H1 (cell line): Measurements from ENCODE around the gene SNED1. TPM values are rescaled to one million over a fixed set of nuclear protein-coding genes. Genes with fewer than 3 reads are reported as not detected.

Source experiments
- CTCF ChIA-PET: fragments of 300-600 bp; sonication (Branson Sonifier 250); formaldehyde crosslinking; loops from one replicate; lab custom pipeline; 2021; ENCODE audit not compliant: partially characterized antibody; lab: Charles Lee
- POLR2A ChIA-PET: fragments of 300-600 bp; sonication (Branson Sonifier 250); formaldehyde crosslinking; loops from one replicate; lab custom pipeline; 2021; ENCODE audit warnings: inconsistent platforms; ENCODE audit not compliant: partially characterized antibody; lab: Charles Lee
- DNase-seq, 2 experiments: peaks; one replicate each; pipeline versions ENCODE4 v3.0.0 to v3.0.0-alpha.2; 2010 to 2022; ENCODE audit warnings: low spot score in 2 of 2, low read depth in 1 of 2, mixed read lengths in 1 of 2
- FAIRE-seq: peaks from 2 replicates; lab custom pipeline; 2011; peaks lifted over from hg19 to GRCh38; lab: Jason Lieb, UNC
- H2AFZ ChIP-seq: 2 replicates; pipeline ENCODE4 v1.8.1; 2012; ENCODE audit warnings: low read length, inconsistent platforms
- H2AK5ac ChIP-seq: 2 replicates; pipeline ENCODE4 v1.6.1; 2013; ENCODE audit warnings: low read depth, low read length
- H2BK120ac ChIP-seq: replicated peaks from 2 replicates; pipeline ENCODE3; 2013; ENCODE audit warnings: low read depth, low read length, inconsistent platforms
- H2BK12ac ChIP-seq: 2 replicates; pipeline ENCODE4 v1.6.1; 2013; ENCODE audit warnings: low read depth, low read length
- H2BK15ac ChIP-seq: 2 replicates; pipeline ENCODE4 v1.6.1; 2013; ENCODE audit warnings: low read length
- H2BK20ac ChIP-seq: 2 replicates; pipeline ENCODE4 v1.6.1; 2013; ENCODE audit warnings: low read length
- H2BK5ac ChIP-seq: 2 replicates; pipeline ENCODE4 v1.6.1; 2013; ENCODE audit warnings: low read depth, low read length
- H3K14ac ChIP-seq: 2 replicates; pipeline ENCODE4 v1.6.1; 2013; ENCODE audit warnings: inconsistent platforms; ENCODE audit not compliant: insufficient read length
- H3K18ac ChIP-seq: 2 replicates; pipeline ENCODE4 v1.6.1; 2013; ENCODE audit warnings: low read length; ENCODE audit errors: extremely low read depth
- H3K23ac ChIP-seq: 2 replicates; pipeline ENCODE4 v1.6.1; 2013; ENCODE audit warnings: inconsistent platforms; ENCODE audit not compliant: insufficient read length
- H3K23me2 ChIP-seq: 2 replicates; pipeline ENCODE4 v1.6.1; 2013; ENCODE audit warnings: low read depth, low read length
- H3K27ac ChIP-seq: 2 replicates; pipeline ENCODE4 v1.6.1; 2011; ENCODE audit warnings: low read depth, low read length, inconsistent platforms
- H3K27me3 ChIP-seq, 4 experiments: replicated peaks in 1 of 4; 1 replicate in 1 of 4; 2 replicates in 3 of 4; pipeline versions ENCODE4 v1.6.1 to v1.8.1; 2011 to 2013; ENCODE audit warnings: low read length in 3 of 4, mild to moderate bottlenecking in 3 of 4, inconsistent platforms in 2 of 4, mixed read lengths in 2 of 4, moderate library complexity in 1 of 4; ENCODE audit not compliant: control insufficient read depth in 3 of 4, insufficient read depth in 3 of 4; ENCODE audit errors: extremely low read depth in 1 of 4
- H3K36me3 ChIP-seq, 4 experiments: 2 replicates each; pipeline versions ENCODE4 v1.6.1 to v1.8.1; 2011 to 2013; ENCODE audit warnings: mild to moderate bottlenecking in 4 of 4, low read length in 3 of 4, moderate library complexity in 2 of 4, control low read depth in 1 of 4, inconsistent platforms in 1 of 4; ENCODE audit not compliant: insufficient read depth in 4 of 4, control insufficient read depth in 2 of 4
- H3K4ac ChIP-seq: replicated peaks from 2 replicates; pipeline ENCODE3; 2013; ENCODE audit warnings: low read length, low read depth, mixed read lengths, inconsistent platforms; ENCODE audit not compliant: insufficient read length
- H3K4me1 ChIP-seq, 4 experiments: replicated peaks in 1 of 4; 1 replicate in 1 of 4; 2 replicates in 3 of 4; pipeline versions ENCODE4 v1.6.1 to v1.8.1; 2011 to 2013; ENCODE audit warnings: low read length in 3 of 4, inconsistent platforms in 2 of 4, mixed read lengths in 1 of 4; ENCODE audit not compliant: insufficient read depth in 4 of 4, control insufficient read depth in 3 of 4
- H3K4me2 ChIP-seq, 2 experiments: 2 replicates each; pipeline versions ENCODE4 v1.6.1 to v1.8.1; 2011 to 2013; ENCODE audit warnings: low read depth in 2 of 2, low read length in 2 of 2, control low read depth in 1 of 2, inconsistent platforms in 1 of 2, mild to moderate bottlenecking in 1 of 2; ENCODE audit not compliant: insufficient read depth in 1 of 2
- H3K4me3 ChIP-seq, 4 experiments: fragments of 200-600, 300-600 bp in 1 of 4; sonication (generic), shearing (Covaris generic), sonication (Bioruptor Twin) in 1 of 4; 2 replicates each; pipeline versions ENCODE4 v1.5.1 to v1.8.1; 2011 to 2016; ENCODE audit warnings: low read length in 4 of 4, low read depth in 3 of 4, control low read depth in 2 of 4, inconsistent platforms in 2 of 4, mild to moderate bottlenecking in 2 of 4, mixed read lengths in 1 of 4, moderate library complexity in 1 of 4; ENCODE audit not compliant: insufficient read depth in 2 of 4; ENCODE audit errors: extremely low read depth in 1 of 4
- H3K56ac ChIP-seq: replicated peaks from 2 replicates; pipeline ENCODE3; 2013; ENCODE audit warnings: low read depth, mild to moderate bottlenecking, mixed read lengths, low read length, inconsistent platforms; ENCODE audit not compliant: insufficient read length
- H3K79me1 ChIP-seq: 2 replicates; pipeline ENCODE4 v1.6.1; 2013; ENCODE audit warnings: low read depth, low read length, control low read depth
- H3K79me2 ChIP-seq, 2 experiments: 2 replicates each; pipeline versions ENCODE4 v1.6.1 to v1.8.1; 2012 to 2013; ENCODE audit warnings: low read length in 2 of 2, mild to moderate bottlenecking in 2 of 2, inconsistent platforms in 1 of 2; ENCODE audit not compliant: insufficient read depth in 2 of 2, control insufficient read depth in 1 of 2
- H3K9ac ChIP-seq, 4 experiments: replicated peaks in 1 of 4; 1 replicate in 1 of 4; 2 replicates in 3 of 4; pipeline versions ENCODE4 v1.6.1 to v1.8.1; 2011 to 2013; ENCODE audit warnings: low read depth in 3 of 4, low read length in 3 of 4, control low read depth in 2 of 4, mild to moderate bottlenecking in 2 of 4, moderate library complexity in 2 of 4, inconsistent platforms in 1 of 4; ENCODE audit errors: extremely low read depth in 1 of 4
- H3K9me3 ChIP-seq, 2 experiments: 2 replicates each; pipeline versions ENCODE4 v1.6.1 to v1.8.1; 2012 to 2013; ENCODE audit warnings: mild to moderate bottlenecking in 2 of 2, moderate library complexity in 2 of 2, control low read depth in 1 of 2, inconsistent platforms in 1 of 2, low read depth in 1 of 2, low read length in 1 of 2, mixed read lengths in 1 of 2; ENCODE audit not compliant: insufficient read depth in 2 of 2
- H4K20me1 ChIP-seq, 2 experiments: replicated peaks in 1 of 2; 2 replicates each; pipeline versions ENCODE3 to v1.8.1; 2011 to 2013; ENCODE audit warnings: inconsistent platforms in 2 of 2, low read length in 2 of 2, mild to moderate bottlenecking in 1 of 2; ENCODE audit not compliant: insufficient read depth in 2 of 2, control insufficient read depth in 1 of 2
- H4K5ac ChIP-seq: 2 replicates; pipeline ENCODE4 v1.6.1; 2013; ENCODE audit warnings: low read length, low read depth, mixed read lengths, inconsistent platforms; ENCODE audit not compliant: insufficient read length
- H4K8ac ChIP-seq: 2 replicates; pipeline ENCODE4 v1.8.0; 2013; ENCODE audit warnings: mild to moderate bottlenecking, moderate library complexity, low read length, inconsistent platforms; ENCODE audit not compliant: insufficient read depth; ENCODE audit errors: extremely low read depth
- H4K91ac ChIP-seq: replicated peaks from 2 replicates; pipeline ENCODE3; 2013; ENCODE audit warnings: low read length, mixed read lengths, inconsistent platforms; ENCODE audit not compliant: insufficient read length
- BCL11A ChIP-seq, 2 experiments: IDR thresholded peaks; one replicate each; pipeline ENCODE4 v1.6.1; 2011; ENCODE audit warnings: low read depth in 2 of 2, low read length in 2 of 2, mild to moderate bottlenecking in 2 of 2
- BRCA1 ChIP-seq: IDR thresholded peaks from 2 replicates; pipeline ENCODE4 v1.6.1; 2012; ENCODE audit warnings: low read depth, low read length, improper control_type of control experiment
- CTBP2 ChIP-seq: IDR thresholded peaks from 2 replicates; pipeline ENCODE4 v1.7.0; 2011; ENCODE audit warnings: borderline replicate concordance, mild to moderate bottlenecking, moderate library complexity, mixed read lengths, low read length; ENCODE audit not compliant: insufficient read depth, insufficient read length
- FOSL1 ChIP-seq: IDR thresholded peaks from 2 replicates; pipeline ENCODE4 v1.6.1; 2011; ENCODE audit warnings: mild to moderate bottlenecking, low read depth, low read length, moderate library complexity; ENCODE audit not compliant: insufficient read depth
- HDAC2 ChIP-seq, 2 experiments: fragments of 300-600 bp in 1 of 2; sonication (generic) in 1 of 2; IDR thresholded peaks; 2 replicates each; pipeline ENCODE4 v1.6.1; 2011 to 2012; ENCODE audit warnings: low read depth in 2 of 2, low read length in 2 of 2, mild to moderate bottlenecking in 2 of 2, moderate library complexity in 2 of 2, borderline replicate concordance in 1 of 2, inconsistent platforms in 1 of 2
- HDAC6 ChIP-seq: IDR thresholded peaks from one replicate; pipeline ENCODE4 v1.7.1; 2012; ENCODE audit warnings: low read depth, mild to moderate bottlenecking, inconsistent platforms, low read length, moderate library complexity
- PHF8 ChIP-seq: fragments of 200-600 bp; sonication (generic); conservative IDR thresholded peaks from 2 replicates; pipeline ENCODE4 v1.7.1; 2012; ENCODE audit warnings: low read depth, mild to moderate bottlenecking, inconsistent platforms, low read length, moderate library complexity
- POU5F1 ChIP-seq: IDR thresholded peaks from 2 replicates; pipeline ENCODE4 v1.6.1; 2011; ENCODE audit warnings: low read depth, mild to moderate bottlenecking, low read length, moderate library complexity
- RFX5 ChIP-seq: IDR thresholded peaks from 2 replicates; pipeline ENCODE4 v1.6.1; 2011; ENCODE audit warnings: low read depth, low read length, improper control_type of control experiment, borderline replicate concordance
- RNF2 ChIP-seq: fragments of 200-900, 300-1000 bp; sonication (generic); IDR thresholded peaks from 2 replicates; pipeline ENCODE4 v1.7.1; 2016; ENCODE audit warnings: borderline replicate concordance, low read depth, mild to moderate bottlenecking, antibody characterized with exemption, low read length; ENCODE audit not compliant: poor library complexity, severe bottlenecking; ENCODE audit errors: missing control alignments
- SP4 ChIP-seq: IDR thresholded peaks from 2 replicates; pipeline ENCODE4 v1.6.1; 2012; ENCODE audit warnings: low read length, inconsistent platforms
- YY1 ChIP-seq: IDR thresholded peaks from 2 replicates; pipeline ENCODE4 v1.6.1; 2011; ENCODE audit warnings: low read depth, mild to moderate bottlenecking, low read length
- WGBS, 2 experiments: shearing (Covaris generic) in 1 of 2; methylation state at CpG; one replicate each; pipeline versions ENCODE4 v1.1.6 to v1.1.7; 2013 to 2015; ENCODE audit warnings: low lambda C conversion rate in 2 of 2, mixed read lengths in 2 of 2, inconsistent platforms in 1 of 2, low coverage in 1 of 2, missing lambda C conversion rate in 1 of 2; ENCODE audit not compliant: insufficient replicate concordance in 2 of 2, insufficient coverage in 1 of 2, insufficient read length in 1 of 2; ENCODE audit errors: extremely low coverage in 1 of 2, missing lambda C conversion rate in 1 of 2; 5-methylcytosine and 5-hydroxymethylcytosine counted together
- polyA plus RNA-seq, 7 experiments: library from polyadenylated mRNA; depleted of rRNA in 3 of 7; stranded (reverse) in 5 of 7; unstranded in 2 of 7; fragments of >200 nt in 5 of 7; fragments of 200-250 nt in 2 of 7; gene quantifications; 1 replicate in 5 of 7; 2 replicates in 1 of 7; 4 replicates in 1 of 7; pipeline versions ENCODE4 v1.2.1 to v1.2.3, GENCODE V29; 2011 to 2013; ENCODE audit warnings: missing spikeins in 2 of 7, mixed read lengths in 2 of 7
- total RNA-seq: library from RNA; stranded (reverse); fragmentation: NEBNext Ultra II Directional; extraction: Animal tissue kit (Norgen Biotek cat#: 25700); gene quantifications from 2 replicates; pipeline ENCODE4 v1.2.1, GENCODE V29; 2021

The SNED1 gene
- total and polyA plus RNA-seq, 2 of the 8 experiments (the other 6 are each of a cell fraction or from before 2014, with no cell fraction given): 1.9 TPM

- no peaks in the 10 kb centered on the region for H3K79me1 ChIP-seq
- no peak for FAIRE-seq
- H2AK5ac ChIP-seq: no peak overlapping the region
- H3K4ac ChIP-seq: no peak overlapping the region
- H2BK20ac ChIP-seq: no peak overlapping the region
- no peak overlapping the region for H4K5ac ChIP-seq
- no peaks in the 10 kb centered on the region; a peak in 1 of 7 replicates for H3K4me1 ChIP-seq
- no peaks in the 10 kb centered on the region for H3K36me3 ChIP-seq
- no peak overlapping the region for H3K23ac ChIP-seq
- no peak overlapping the region for H2BK5ac ChIP-seq
- H3K9me3 ChIP-seq: peaks cover 0 to 2% of the 10 kb centered on the region in 2 experiments; a peak in 2 of 4 replicates
- WGBS, 2 experiments: 96% methylated on average over 13 of the region's 13 CpGs; no CpG with 5 or more reads in 1 of the 2 experiments
- H3K14ac ChIP-seq: no peak overlapping the region
- H3K79me2 ChIP-seq: no peaks in the 10 kb centered on the region
- H2BK120ac ChIP-seq: no peak overlapping the region
- no peak overlapping the region for H3K4me2 ChIP-seq
- ChIA-PET CTCF (interaction anchor here (0.7 to 1.0 kb wide), 2 partner anchors 60 to 177 kb away, joined by 3 to 4 read pairs; no protein-coding TSS in a partner anchor), POLR2A (interaction anchor here (0.5 to 2.6 kb wide), 2 partner anchors 8 to 664 kb away, joined by 3 to 9 read pairs; no protein-coding TSS in a partner anchor)
- no peak overlapping the region for H3K9ac ChIP-seq
- no peaks in the 10 kb centered on the region for H3K23me2 ChIP-seq
- no peak overlapping the region for H2AFZ ChIP-seq
- no peak overlapping the region for H2BK15ac ChIP-seq
- no peaks in the 10 kb centered on the region for H3K27me3 ChIP-seq
- no peak overlapping the region for H4K91ac ChIP-seq
- no peak overlapping the region for H3K18ac ChIP-seq
- H3K27ac ChIP-seq: no peak overlapping the region
- H2BK12ac ChIP-seq: no peak overlapping the region
- no peak for DNase-seq
- H3K4me3 ChIP-seq: no peak overlapping the region
- no peaks in the 10 kb centered on the region for H4K20me1 ChIP-seq
- no peak overlapping the region for H4K8ac ChIP-seq
- H3K56ac ChIP-seq: no peak overlapping the region
- TF ChIP-seq CTBP2 (no peak), FOSL1 (no peak), BRCA1 (no peak), RNF2 (no peak), SP4 (no peak), BCL11A (IDR thresholded peaks at IDR 0.05; ENCODE audit: low read depth in 2 of 2, low read length in 2 of 2) (no peak), POU5F1 (no peak), PHF8 (no peak), RFX5 (no peak), HDAC2 (IDR thresholded peaks at IDR 0.05; ENCODE audit: borderline replicate concordance in 1 of 2, low read depth in 2 of 2, low read length in 2 of 2) (no peak), YY1 (no peak), HDAC6 (no peak)
Measured at GRCh38 chr2:241017228-241017940, 19.0 kb downstream of the SNED1 start.
